H1 (cell line): ENCODE measurements around the gene B4GALT5. TPM values are rescaled to one million over a fixed set of nuclear protein-coding genes. Genes with fewer than 3 reads are reported as not detected.

Experiments used
- HDAC6 ChIP-seq: IDR thresholded peaks from one replicate; pipeline ENCODE4 v1.7.1; 2012; ENCODE audit warnings: low read depth, mild to moderate bottlenecking, inconsistent platforms, low read length, moderate library complexity
- SAP30 ChIP-seq: fragments of 300-600 bp; sonication (generic); IDR thresholded peaks from 2 replicates; pipeline ENCODE4 v1.7.1; 2012; ENCODE audit warnings: low read length, moderate library complexity, mild to moderate bottlenecking, inconsistent platforms; ENCODE audit not compliant: insufficient read depth, insufficient replicate concordance
- SIN3A ChIP-seq, 2 experiments: IDR thresholded peaks in 1 of 2; conservative IDR thresholded peaks in 1 of 2; 2 replicates each; pipeline ENCODE4 v1.6.1; 2011 to 2012; ENCODE audit warnings: low read length in 2 of 2, improper control_type of control experiment in 1 of 2, low read depth in 1 of 2, mild to moderate bottlenecking in 1 of 2
- TAF1 ChIP-seq: IDR thresholded peaks from 2 replicates; pipeline ENCODE4 v1.6.1; 2011; ENCODE audit warnings: mild to moderate bottlenecking, low read depth, low read length
- polyA plus RNA-seq, 7 experiments: library from polyadenylated mRNA; depleted of rRNA in 3 of 7; stranded (reverse) in 5 of 7; unstranded in 2 of 7; fragments of >200 nt in 5 of 7; fragments of 200-250 nt in 2 of 7; gene quantifications; 1 replicate in 5 of 7; 2 replicates in 1 of 7; 4 replicates in 1 of 7; pipeline versions ENCODE4 v1.2.1 to v1.2.3, GENCODE V29; 2011 to 2013; ENCODE audit warnings: missing spikeins in 2 of 7, mixed read lengths in 2 of 7
- total RNA-seq: library from RNA; stranded (reverse); fragmentation: NEBNext Ultra II Directional; extraction: Animal tissue kit (Norgen Biotek cat#: 25700); gene quantifications from 2 replicates; pipeline ENCODE4 v1.2.1, GENCODE V29; 2021
- TF ChIP-seq, protein P1 (sequence below), 3 experiments: IDR thresholded peaks; 1 replicate in 2 of 3; 2 replicates in 1 of 3; pipeline versions ENCODE4 v1.5.1 to v1.6.1; 2011; ENCODE audit warnings: low read length in 3 of 3, mild to moderate bottlenecking in 3 of 3, inconsistent platforms in 2 of 3, low read depth in 1 of 3, moderate library complexity in 1 of 3; ENCODE audit not compliant: insufficient read depth in 1 of 3; ENCODE audit errors: control extremely low read depth in 1 of 3

The B4GALT5 gene
- total and polyA plus RNA-seq, 2 of the 8 experiments (the other 6 are each of a cell fraction or from before 2014, with no cell fraction given): 46.5 to 75.4 TPM

- TF ChIP-seq, protein P1, sequence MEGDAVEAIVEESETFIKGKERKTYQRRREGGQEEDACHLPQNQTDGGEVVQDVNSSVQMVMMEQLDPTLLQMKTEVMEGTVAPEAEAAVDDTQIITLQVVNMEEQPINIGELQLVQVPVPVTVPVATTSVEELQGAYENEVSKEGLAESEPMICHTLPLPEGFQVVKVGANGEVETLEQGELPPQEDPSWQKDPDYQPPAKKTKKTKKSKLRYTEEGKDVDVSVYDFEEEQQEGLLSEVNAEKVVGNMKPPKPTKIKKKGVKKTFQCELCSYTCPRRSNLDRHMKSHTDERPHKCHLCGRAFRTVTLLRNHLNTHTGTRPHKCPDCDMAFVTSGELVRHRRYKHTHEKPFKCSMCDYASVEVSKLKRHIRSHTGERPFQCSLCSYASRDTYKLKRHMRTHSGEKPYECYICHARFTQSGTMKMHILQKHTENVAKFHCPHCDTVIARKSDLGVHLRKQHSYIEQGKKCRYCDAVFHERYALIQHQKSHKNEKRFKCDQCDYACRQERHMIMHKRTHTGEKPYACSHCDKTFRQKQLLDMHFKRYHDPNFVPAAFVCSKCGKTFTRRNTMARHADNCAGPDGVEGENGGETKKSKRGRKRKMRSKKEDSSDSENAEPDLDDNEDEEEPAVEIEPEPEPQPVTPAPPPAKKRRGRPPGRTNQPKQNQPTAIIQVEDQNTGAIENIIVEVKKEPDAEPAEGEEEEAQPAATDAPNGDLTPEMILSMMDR (IDR thresholded peaks at IDR 0.05; ENCODE audit: control extremely low read depth in 1 of 3, insufficient read depth in 1 of 3, low read depth in 1 of 3, low read length in 3 of 3): no peak
- no peak for TF ChIP-seq SIN3A (conservative IDR thresholded peaks at IDR 0.05 in 1 of 2, IDR thresholded peaks at IDR 0.05 in 1 of 2; ENCODE audit: low read depth in 1 of 2, low read length in 2 of 2)
- no peak for TF ChIP-seq HDAC6
- no peak for TF ChIP-seq SAP30
- TF ChIP-seq TAF1: no peak
- TF ChIP-seq, all 59 proteins: peak for 0
These were observed 50.6 kb downstream of the B4GALT5 start (continued) for GRCh38 chr20:49663112-49663511.
